OCI-LY1 (cell line): Measurements from ENCODE around the gene MAD1L1.
"Not testable (repeated sequence)": the region's sequence is repeated elsewhere in the genome, so short reads cannot be mapped to it uniquely, and the experiment has no call there.

Experiments
- H2AFZ ChIP-seq: fragments of 200-600 bp; sonication (generic), shearing (Covaris generic); 2 replicates; pipeline ENCODE4 v1.6.0; 2014; ENCODE audit warnings: antibody characterized with exemption, mild to moderate bottlenecking, low read length
- H3F3A ChIP-seq: fragments of 200-600 bp; sonication (generic), shearing (Covaris generic); 2 replicates; pipeline ENCODE4 v1.6.0; 2014; ENCODE audit warnings: mild to moderate bottlenecking, antibody characterized with exemption, low read length, moderate library complexity; ENCODE audit not compliant: insufficient read depth
- H3K27ac ChIP-seq: fragments of 200-600 bp; sonication (generic); 2 replicates; pipeline ENCODE4 v1.5.1; 2014; ENCODE audit warnings: low read length, mixed run types, mild to moderate bottlenecking, low read depth; ENCODE audit not compliant: poor library complexity, severe bottlenecking
- H3K27me3 ChIP-seq: fragments of 200-600 bp; sonication (generic); 2 replicates; pipeline ENCODE4 v1.6.0; 2014; ENCODE audit warnings: antibody characterized with exemption, mild to moderate bottlenecking, low read length, moderate library complexity; ENCODE audit not compliant: insufficient read depth
- H3K36me3 ChIP-seq: fragments of 200-600 bp; sonication (generic); 2 replicates; pipeline ENCODE4 v1.6.1; 2014; ENCODE audit warnings: mild to moderate bottlenecking, antibody characterized with exemption, low read length, moderate library complexity, mixed read lengths; ENCODE audit not compliant: insufficient read depth
- H3K4me1 ChIP-seq: fragments of 200-600 bp; sonication (generic); 2 replicates; pipeline ENCODE4 v1.5.1; 2014; ENCODE audit warnings: mild to moderate bottlenecking, low read length, moderate library complexity; ENCODE audit not compliant: insufficient read depth, severe bottlenecking
- H3K4me2 ChIP-seq: fragments of 200-600 bp; sonication (generic), shearing (Covaris generic); 2 replicates; pipeline ENCODE4 v1.6.1; 2014; ENCODE audit warnings: low read length
- H3K4me3 ChIP-seq: fragments of 200-600 bp; sonication (generic); 2 replicates; pipeline ENCODE4 v1.5.1; 2014; ENCODE audit warnings: low read length, low read depth, mild to moderate bottlenecking, mixed read lengths; ENCODE audit not compliant: poor library complexity, severe bottlenecking
- H3K79me2 ChIP-seq: fragments of 200-600 bp; shearing (Covaris generic); 2 replicates; pipeline ENCODE4 v1.6.1; 2016; ENCODE audit warnings: mixed run types, low read length, mixed read lengths; ENCODE audit not compliant: insufficient read depth
- H3K9ac ChIP-seq: fragments of 200-600 bp; sonication (generic), shearing (Covaris generic); 2 replicates; pipeline ENCODE4 v1.6.1; 2014; ENCODE audit warnings: mild to moderate bottlenecking, low read length, mixed read lengths
- H3K9me2 ChIP-seq: fragments of 200-600 bp; sonication (generic), shearing (Covaris generic); 2 replicates; pipeline ENCODE4 v1.6.1; 2014; ENCODE audit warnings: low read depth, mild to moderate bottlenecking, low read length, mixed read lengths
- H3K9me3 ChIP-seq: fragments of 200-600 bp; shearing (Covaris generic); 2 replicates; pipeline ENCODE4 v1.6.1; 2014; ENCODE audit warnings: low read length, mixed read lengths
- H4K20me1 ChIP-seq: fragments of 200-600 bp; sonication (generic), shearing (Covaris generic); 2 replicates; pipeline ENCODE4 v1.6.0; 2016; ENCODE audit warnings: mild to moderate bottlenecking, low read length; ENCODE audit not compliant: insufficient read depth
- EZH2 ChIP-seq: fragments of 200-600 bp; sonication (generic), shearing (Covaris generic); IDR thresholded peaks from 2 replicates; pipeline ENCODE4 v1.8.0; 2017; ENCODE audit warnings: borderline replicate concordance, mixed run types, mild to moderate bottlenecking, antibody characterized with exemption, low read length, moderate library complexity, mixed read lengths
- TF ChIP-seq, protein P1 (sequence below): fragments of 200-600 bp; sonication (generic), shearing (Covaris generic); IDR thresholded peaks from 2 replicates; pipeline ENCODE4 v1.5.1; 2017; ENCODE audit warnings: mild to moderate bottlenecking, antibody characterized with exemption, low read length, moderate library complexity, mixed read lengths

The MAD1L1 gene

GRCh38 chr7:1817061-1817712 lies 415.6 kb downstream of the MAD1L1 start:
- Histone ChIP-seq H3K9me2 (no peaks in the 10 kb centered on the region), H3K9ac (no peak overlapping the region), H3K36me3 (no peaks in the 10 kb centered on the region; the same call in 1 of the 2 replicates), H4K20me1 (no peaks in the 10 kb centered on the region), H3K27ac (peak overlapping the region; percentile 48), H3F3A (no peaks in the 10 kb centered on the region), H3K4me2 (no peak overlapping the region), H3K4me3 (no peak overlapping the region), H2AFZ (no peak overlapping the region), H3K27me3 (no peaks in the 10 kb centered on the region), H3K9me3 (no peaks in the 10 kb centered on the region), H3K4me1 (peaks cover 18% of the 10 kb centered on the region), H3K79me2 (no peaks in the 10 kb centered on the region)
- TF ChIP-seq, protein P1, sequence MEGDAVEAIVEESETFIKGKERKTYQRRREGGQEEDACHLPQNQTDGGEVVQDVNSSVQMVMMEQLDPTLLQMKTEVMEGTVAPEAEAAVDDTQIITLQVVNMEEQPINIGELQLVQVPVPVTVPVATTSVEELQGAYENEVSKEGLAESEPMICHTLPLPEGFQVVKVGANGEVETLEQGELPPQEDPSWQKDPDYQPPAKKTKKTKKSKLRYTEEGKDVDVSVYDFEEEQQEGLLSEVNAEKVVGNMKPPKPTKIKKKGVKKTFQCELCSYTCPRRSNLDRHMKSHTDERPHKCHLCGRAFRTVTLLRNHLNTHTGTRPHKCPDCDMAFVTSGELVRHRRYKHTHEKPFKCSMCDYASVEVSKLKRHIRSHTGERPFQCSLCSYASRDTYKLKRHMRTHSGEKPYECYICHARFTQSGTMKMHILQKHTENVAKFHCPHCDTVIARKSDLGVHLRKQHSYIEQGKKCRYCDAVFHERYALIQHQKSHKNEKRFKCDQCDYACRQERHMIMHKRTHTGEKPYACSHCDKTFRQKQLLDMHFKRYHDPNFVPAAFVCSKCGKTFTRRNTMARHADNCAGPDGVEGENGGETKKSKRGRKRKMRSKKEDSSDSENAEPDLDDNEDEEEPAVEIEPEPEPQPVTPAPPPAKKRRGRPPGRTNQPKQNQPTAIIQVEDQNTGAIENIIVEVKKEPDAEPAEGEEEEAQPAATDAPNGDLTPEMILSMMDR, result no peak
- TF ChIP-seq EZH2, result no peak

DNA sequence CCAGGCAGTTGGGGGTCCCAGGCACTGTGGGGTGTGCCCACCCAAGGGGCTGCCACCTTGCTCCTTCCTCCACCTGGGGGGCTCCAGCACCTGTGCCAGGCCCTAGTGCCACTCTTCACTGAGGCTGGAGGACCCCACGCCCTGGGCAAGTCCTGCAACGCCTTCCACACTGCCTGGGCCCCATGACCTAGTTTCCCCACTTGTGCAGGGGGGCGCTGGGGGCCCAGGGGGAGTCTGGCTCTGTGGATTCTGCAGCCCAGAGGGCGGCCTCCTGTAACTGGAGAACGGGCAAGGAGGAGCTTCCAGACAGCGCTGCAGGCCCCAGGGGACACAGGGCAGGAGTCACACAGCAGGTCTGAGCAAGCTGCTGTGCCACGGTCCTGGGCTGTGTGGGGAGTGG lies 416.3 kb downstream of the MAD1L1 start:
- H2AFZ ChIP-seq, H3K27me3 ChIP-seq, H3K4me3 ChIP-seq, H3K9me3 ChIP-seq, H3K4me2 ChIP-seq, H3F3A ChIP-seq, H4K20me1 ChIP-seq, H3K9me2 ChIP-seq, H3K79me2 ChIP-seq, H3K36me3 ChIP-seq, H3K27ac ChIP-seq, H3K9ac ChIP-seq: not testable (repeated sequence)
- peaks cover 18% of the 10 kb centered on the region for H3K4me1 ChIP-seq

DNA sequence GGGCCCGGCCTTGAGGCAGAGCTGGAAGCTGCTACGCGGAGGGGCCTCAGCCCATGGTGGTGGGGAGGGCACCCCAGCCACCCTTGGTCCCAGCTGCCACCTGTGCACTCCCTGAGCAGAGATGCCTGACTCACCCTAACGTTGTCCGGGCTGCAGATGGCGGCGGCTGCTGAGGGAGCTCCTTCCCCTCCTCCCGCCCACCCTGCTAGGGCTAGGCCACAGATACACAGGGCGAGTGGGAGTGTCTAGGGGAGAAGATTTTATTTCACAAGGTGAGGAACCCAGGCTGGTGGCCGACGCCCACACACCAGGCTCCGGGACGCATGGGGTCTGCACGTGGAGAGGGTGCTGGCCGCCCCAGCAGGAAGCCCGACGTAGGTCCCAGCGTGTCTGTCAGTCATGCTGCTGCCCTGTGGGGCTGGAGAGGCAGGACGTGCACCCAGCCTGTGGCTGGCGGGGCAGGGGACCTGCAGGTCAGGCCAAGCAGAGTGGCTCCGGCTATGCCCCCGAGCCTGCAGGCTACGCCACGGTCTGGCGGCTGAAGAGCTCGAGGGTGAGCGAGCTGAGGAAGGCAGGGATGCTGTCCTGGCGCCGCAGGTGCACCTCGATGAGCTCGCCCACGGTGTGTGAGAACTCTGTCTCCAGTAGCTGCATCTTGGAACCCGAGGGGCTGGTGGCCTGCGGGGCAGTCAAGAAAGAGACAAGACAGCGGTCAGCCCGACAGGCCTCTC lies 417.0 kb downstream of the MAD1L1 start:
- not testable (repeated sequence) for H3K36me3 ChIP-seq, H3K9me2 ChIP-seq, H4K20me1 ChIP-seq, H3K27ac ChIP-seq, H3F3A ChIP-seq, H3K27me3 ChIP-seq, H3K9me3 ChIP-seq, H3K4me3 ChIP-seq, H3K9ac ChIP-seq, H2AFZ ChIP-seq, H3K79me2 ChIP-seq, H3K4me2 ChIP-seq
- peaks cover 18% of the 10 kb centered on the region for H3K4me1 ChIP-seq

GRCh38 chr7:1815051-1815481 lies 417.7 kb downstream of the MAD1L1 start:
- Histone ChIP-seq H3K9me3 (no peaks in the 10 kb centered on the region), H2AFZ (no peak overlapping the region), H3K9me2 (no peaks in the 10 kb centered on the region), H3K4me2 (no peak overlapping the region), H3K4me1 (peaks cover 18% of the 10 kb centered on the region), H3K4me3 (no peak overlapping the region), H3K9ac (no peak overlapping the region), H3K79me2 (no peaks in the 10 kb centered on the region), H3K36me3 (no peaks in the 10 kb centered on the region; the same call in 1 of the 2 replicates), H3F3A (no peaks in the 10 kb centered on the region), H3K27me3 (no peaks in the 10 kb centered on the region), H3K27ac (no peak overlapping the region), H4K20me1 (no peaks in the 10 kb centered on the region)
- TF ChIP-seq EZH2, result no peak
- TF ChIP-seq, protein P1, result no peak
